Naive B cell (primary cell): ENCODE results near the gene SAC3D1. TPM values are rescaled to one million over a fixed set of nuclear protein-coding genes. Genes with fewer than 3 reads are reported as not detected.

ENCODE experiments used
- ATAC-seq, 2 donors: fragments of 150-1000 bp; cut with Tn5 transposase; 2 replicates each; pipeline ENCODE4 v1.10.0; 2021; ENCODE audit warnings: low read depth in 2 of 2, mild to moderate bottlenecking in 2 of 2, moderate library complexity in 2 of 2
- DNase-seq: peaks from one replicate; pipeline ENCODE4 v3.0.0; 2022
- H3K27ac Mint-ChIP-seq, 6 donors: one replicate each; pipeline ENCODE4 v1.8.0; 2020 to 2022; ENCODE audit warnings: mild to moderate bottlenecking in 6 of 6, mixed read lengths in 6 of 6, moderate library complexity in 5 of 6, inconsistent platforms in 2 of 6
- H3K27me3 Mint-ChIP-seq, 3 donors: one replicate each; pipeline ENCODE4 v1.8.0; 2021 to 2022; ENCODE audit warnings: mixed read lengths in 3 of 3, mild to moderate bottlenecking in 1 of 3
- H3K36me3 Mint-ChIP-seq, 2 donors: one replicate each; pipeline ENCODE4 v1.8.0; 2020 to 2022; ENCODE audit warnings: mixed read lengths in 2 of 2, inconsistent platforms in 1 of 2, mild to moderate bottlenecking in 1 of 2
- H3K4me1 Mint-ChIP-seq, 3 donors: one replicate each; pipeline ENCODE4 v1.8.0; 2020 to 2022; ENCODE audit warnings: mixed read lengths in 3 of 3, inconsistent platforms in 1 of 3, mild to moderate bottlenecking in 1 of 3, moderate library complexity in 1 of 3
- H3K4me3 Mint-ChIP-seq, 8 donors: one replicate each; pipeline ENCODE4 v1.8.0; 2020 to 2022; ENCODE audit warnings: mild to moderate bottlenecking in 8 of 8, mixed read lengths in 8 of 8, moderate library complexity in 8 of 8, inconsistent platforms in 2 of 8
- H3K9me3 Mint-ChIP-seq, 7 donors: one replicate each; pipeline ENCODE4 v1.8.0; 2020 to 2022; ENCODE audit warnings: mixed read lengths in 7 of 7, mild to moderate bottlenecking in 5 of 7, inconsistent platforms in 2 of 7, moderate library complexity in 1 of 7
- polyA plus RNA-seq, 6 donors: library from polyadenylated mRNA; unstranded; fragments of 300-500 nt; fragmentation: Illumina TruSeq; gene quantifications; one replicate each; pipeline ENCODE4 v1.2.3, GENCODE V29; 2021; ENCODE audit warnings: low read depth in 6 of 6

Gene SAC3D1
- polyA plus RNA-seq, 6 donors from 2014 or later = 4.7 to 9.6 (median 6.4) TPM

DNA sequence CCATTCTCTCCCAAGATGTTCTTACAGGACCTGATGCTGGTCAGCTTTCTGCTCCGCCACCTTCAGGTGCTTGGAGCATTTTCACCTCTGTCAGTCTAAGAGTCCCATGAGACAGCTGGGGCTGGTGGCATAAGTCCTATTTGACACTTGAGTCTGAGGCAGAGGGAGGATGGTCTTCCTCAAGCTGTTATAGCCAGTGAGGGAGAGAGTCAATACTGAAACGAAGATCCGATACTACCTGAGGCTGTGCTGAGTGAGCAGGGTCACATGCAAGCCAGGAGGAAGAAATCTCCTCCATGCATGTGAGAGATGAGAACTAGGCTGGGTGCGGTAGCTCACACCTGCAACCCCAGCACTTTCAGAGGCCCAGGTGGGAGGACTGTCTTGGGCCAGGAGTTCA lies 48.6 kb downstream of the SAC3D1 start:
- ATAC-seq = no peak
- no peak for DNase-seq
- Mint-ChIP-seq H3K9me3 (no peaks in the 10 kb centered on the region), H3K36me3 (peaks cover 10 to 19% of the 10 kb centered on the region in 2 donors), H3K4me3 (peak overlapping the region in 1 of 8 donors; percentile 64), H3K27me3 (no peaks in the 10 kb centered on the region), H3K4me1 (peaks cover 16 to 19% (median 18%) of the 10 kb centered on the region in 3 donors), H3K27ac (no peak overlapping the region)

DNA sequence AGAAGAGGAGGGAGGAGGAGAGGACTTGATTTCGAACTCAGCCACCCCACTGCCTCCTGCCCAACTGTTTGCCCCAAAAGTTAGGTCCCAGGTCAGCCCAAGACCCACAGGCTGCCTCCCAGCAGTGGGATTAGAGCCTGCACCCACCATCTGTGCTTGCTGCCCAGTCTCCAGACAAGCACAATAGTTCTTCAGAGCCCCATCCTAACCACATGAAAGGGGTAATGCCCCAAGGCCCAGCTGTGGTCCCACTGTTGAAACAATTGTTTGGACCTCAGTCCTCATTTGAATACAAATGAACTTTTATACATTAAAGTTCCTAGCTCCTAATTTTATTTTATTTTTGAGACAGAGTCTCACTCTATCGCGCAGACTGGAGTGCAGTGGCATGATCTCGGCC lies 49.6 kb downstream of the SAC3D1 start:
- Mint-ChIP-seq H3K9me3 (no peaks in the 10 kb centered on the region), H3K27me3 (no peaks in the 10 kb centered on the region), H3K27ac (peak overlapping the region in 1 of 6 donors; percentile 85), H3K4me1 (peaks cover 10 to 12% (median 11%) of the 10 kb centered on the region in 3 donors), H3K4me3 (no peak overlapping the region), H3K36me3 (peaks cover 10 to 15% of the 10 kb centered on the region in 2 donors)
- DNase-seq (no peak), ATAC-seq (no peak)

Other genes starting within 250 kb of the SAC3D1 start
- gene MAP4K2, start 238.0 kb upstream of the SAC3D1 start, polyA plus RNA-seq = 10 to 100 TPM; 29.8 to 65.0 (median 39.7) TPM
- 10 to 100 TPM; 12.3 to 49.5 (median 27.4) TPM for gene MEN1, start 230.7 kb upstream of the SAC3D1 start, polyA plus RNA-seq
- under 1 TPM in 4 of 6 donors, not detected in 2; 0.17 to 0.57 (median 0.33) TPM for gene CDC42BPG, start 196.6 kb upstream of the SAC3D1 start, polyA plus RNA-seq
- 100 to 1,000 TPM in 2 of 6 donors, 10 to 100 TPM in 4; 65.3 to 119 (median 90.7) TPM for gene EHD1, start 162.6 kb upstream of the SAC3D1 start, polyA plus RNA-seq
- 1 to 10 TPM in 5 of 6 donors, not detected in 1; 2.8 to 5.0 (median 3.4) TPM for gene ATG2A, start 124.0 kb upstream of the SAC3D1 start, polyA plus RNA-seq
- gene PPP2R5B, start 116.5 kb upstream of the SAC3D1 start, polyA plus RNA-seq = 10 to 100 TPM in 3 of 6 donors, 1 to 10 TPM in 3; 7.2 to 15.1 (median 10.2) TPM
- not detected for gene GPHA2, start 105.3 kb upstream of the SAC3D1 start, polyA plus RNA-seq
- gene MAJIN, start 69.1 kb upstream of the SAC3D1 start, polyA plus RNA-seq = 1 to 10 TPM in 2 of 6 donors, under 1 TPM in 2, not detected in 2; 0.48 to 1.7 (median 1.1) TPM
- gene BATF2, start 44.2 kb upstream of the SAC3D1 start, polyA plus RNA-seq = 1 to 10 TPM in 3 of 6 donors, under 1 TPM in 2, not detected in 1; 0.13 to 2.9 (median 1.6) TPM
- gene ARL2, start 27.1 kb upstream of the SAC3D1 start, polyA plus RNA-seq = 10 to 100 TPM; 45.9 to 74.0 (median 64.2) TPM
- gene SNX15, start 13.8 kb upstream of the SAC3D1 start, polyA plus RNA-seq = 10 to 100 TPM; 11.7 to 18.3 (median 14.9) TPM
- gene NAALADL1, start 17.3 kb downstream of the SAC3D1 start, polyA plus RNA-seq = 10 to 100 TPM; 19.4 to 28.3 (median 24.3) TPM
- under 1 TPM in 5 of 6 donors, not detected in 1; 0.11 to 1.00 (median 0.47) TPM for gene CDCA5, start 42.8 kb downstream of the SAC3D1 start, polyA plus RNA-seq
- 10 to 100 TPM; 30.0 to 37.4 (median 35.0) TPM for gene ZFPL1, start 43.0 kb downstream of the SAC3D1 start, polyA plus RNA-seq
- gene VPS51, start 55.0 kb downstream of the SAC3D1 start, polyA plus RNA-seq = 100 to 1,000 TPM in 2 of 6 donors, 10 to 100 TPM in 4; 80.5 to 106 (median 91.2) TPM
- gene TM7SF2, start 70.7 kb downstream of the SAC3D1 start, polyA plus RNA-seq = 10 to 100 TPM; 11.6 to 18.4 (median 15.0) TPM
- 10 to 100 TPM in 4 of 6 donors, 1 to 10 TPM in 2; 6.3 to 16.5 (median 14.1) TPM for gene ZNHIT2, start 76.5 kb downstream of the SAC3D1 start, polyA plus RNA-seq
- 1,000 to 10,000 TPM; 1,024 to 1,586 (median 1,385) TPM for gene FAU, start 80.9 kb downstream of the SAC3D1 start, polyA plus RNA-seq
- gene MRPL49, start 81.1 kb downstream of the SAC3D1 start, polyA plus RNA-seq = 100 to 1,000 TPM in 3 of 6 donors, 10 to 100 TPM in 3; 68.8 to 111 (median 102) TPM
- gene SYVN1, start 93.3 kb downstream of the SAC3D1 start, polyA plus RNA-seq = 10 to 100 TPM; 21.4 to 86.9 (median 43.5) TPM
- gene SPDYC, start 129.0 kb downstream of the SAC3D1 start, polyA plus RNA-seq = under 1 TPM in 1 of 6 donors, not detected in 5; 0.48 TPM
- 100 to 1,000 TPM in 5 of 6 donors, 10 to 100 TPM in 1; 93.8 to 132 (median 124) TPM for gene CAPN1, start 140.7 kb downstream of the SAC3D1 start, polyA plus RNA-seq
- 10 to 100 TPM; 11.9 to 20.4 (median 16.2) TPM for gene POLA2, start 220.8 kb downstream of the SAC3D1 start, polyA plus RNA-seq